Lower lobe of right lung (tissue), 2 donors: ENCODE data around the gene EXOC4. TPM values are rescaled to one million over a fixed set of nuclear protein-coding genes. Genes with fewer than 3 reads are reported as not detected.

Experiments
- ATAC-seq, 2 donors: fragments of 200-7000 bp; cut with Tn5 transposase; one replicate each; pipeline ENCODE4 v1.9.1; 2020 to 2022; ENCODE audit warnings: mild to moderate bottlenecking in 2 of 2, moderate library complexity in 2 of 2
- DNase-seq: peaks from one replicate; pipeline ENCODE4 v3.0.0-alpha.2; 2020
- H3K27ac ChIP-seq: fragments of 200-600 bp; one replicate; pipeline ENCODE4 v1.8.0; 2022
- H3K27me3 ChIP-seq: fragments of 200-600 bp; one replicate; pipeline ENCODE4 v1.8.0; 2022; ENCODE audit warnings: low read depth
- H3K36me3 ChIP-seq: fragments of 200-600 bp; one replicate; pipeline ENCODE4 v1.8.0; 2022; ENCODE audit warnings: mild to moderate bottlenecking
- H3K4me1 ChIP-seq: fragments of 200-600 bp; one replicate; pipeline ENCODE4 v1.8.0; 2022
- H3K4me3 ChIP-seq: fragments of 200-600 bp; one replicate; pipeline ENCODE4 v1.8.0; 2022; ENCODE audit warnings: mild to moderate bottlenecking
- H3K9me3 ChIP-seq: fragments of 200-600 bp; one replicate; pipeline ENCODE4 v1.8.0; 2022
- CTCF ChIP-seq: fragments of 200-600 bp; IDR thresholded peaks from one replicate; pipeline ENCODE4 v1.8.0; 2022; ENCODE audit warnings: antibody characterized with exemption, mild to moderate bottlenecking
- intact Hi-C: fragments of 100-400 bp; cut with DNase I; formaldehyde crosslinking; loops from one replicate; pipeline ENCODE4 v1.11.0; 2022
- total RNA-seq: library from RNA; stranded (reverse); fragmentation: NEBNext Ultra II Directional; extraction: Animal tissue kit (Norgen Biotek cat#: 25700); gene quantifications from one replicate; pipeline ENCODE4 v1.2.1, GENCODE V29; 2021
- donor health status: DM: no; HTN: yes; CAD: no; lungs with severe emphysema.

The EXOC4 gene
- total RNA-seq, 1 donor from 2014 or later, result 80.2 TPM

GRCh38 chr7:134048166-134048565, 795.3 kb downstream of the EXOC4 start:
- Histone ChIP-seq H3K9me3 (no peaks in the 10 kb centered on the region), H3K27me3 (no peaks in the 10 kb centered on the region), H3K4me3 (no peak overlapping the region), H3K4me1 (no peaks in the 10 kb centered on the region), H3K27ac (no peak overlapping the region), H3K36me3 (no peaks in the 10 kb centered on the region)
- ATAC-seq (no peak), DNase-seq (no peak)
- intact Hi-C loops, result no loop called here
- no peak for TF ChIP-seq CTCF

DNA sequence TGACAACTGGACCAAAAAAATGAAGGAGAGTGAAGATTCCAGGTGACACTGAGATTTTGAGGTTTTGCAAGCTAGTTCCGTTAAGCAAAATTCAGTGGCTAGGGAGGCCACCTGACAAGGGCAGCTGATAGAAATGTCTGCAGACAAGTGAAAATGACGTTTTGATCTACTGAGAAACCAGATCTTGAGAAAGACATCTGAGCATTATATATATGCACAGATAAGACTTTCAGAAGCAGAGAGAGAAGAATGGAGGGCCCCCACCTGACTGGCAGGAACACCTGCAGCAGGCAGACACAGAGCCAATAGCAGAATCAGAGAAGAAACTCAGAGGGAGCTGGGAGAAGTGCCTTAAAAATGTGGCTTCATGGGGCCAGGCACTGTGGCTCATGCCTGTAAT, 798.1 kb downstream of the EXOC4 start:
- Histone ChIP-seq H3K36me3 (no peaks in the 10 kb centered on the region), H3K9me3 (no peaks in the 10 kb centered on the region), H3K4me3 (no peak overlapping the region), H3K4me1 (no peaks in the 10 kb centered on the region), H3K27ac (no peak overlapping the region), H3K27me3 (no peaks in the 10 kb centered on the region)
- intact Hi-C loops, result no loop called here
- DNase-seq, result no peak
- TF ChIP-seq CTCF, result no peak
- no peak for ATAC-seq

DNA sequence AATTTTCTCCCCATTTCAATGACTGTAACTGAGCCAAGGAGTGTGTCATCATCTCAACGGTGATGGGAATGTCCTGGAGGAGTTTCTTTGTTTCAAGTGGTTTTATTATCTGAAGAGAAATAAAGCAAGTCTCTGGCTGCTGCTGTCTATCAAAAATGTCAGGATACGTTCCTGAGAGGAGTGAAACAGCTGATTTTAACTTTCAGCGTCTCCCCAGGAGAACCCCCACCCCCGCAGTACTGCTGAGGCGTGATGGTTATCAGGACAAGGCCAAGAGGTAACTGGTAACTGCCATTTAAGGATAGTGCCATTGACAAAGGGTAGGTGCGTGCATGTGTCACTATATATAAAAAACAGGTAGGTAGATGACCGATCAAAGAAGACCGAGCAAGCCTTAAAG, 803.9 kb downstream of the EXOC4 start:
- H3K36me3 ChIP-seq, result no peaks in the 10 kb centered on the region
- H3K27me3 ChIP-seq, result no peaks in the 10 kb centered on the region
- no peak for DNase-seq
- H3K9me3 ChIP-seq, result no peaks in the 10 kb centered on the region
- no peaks in the 10 kb centered on the region for H3K4me1 ChIP-seq
- no peak for ATAC-seq
- intact Hi-C loops, result no loop called here
- no peak overlapping the region for H3K4me3 ChIP-seq
- TF ChIP-seq CTCF, result no peak
- H3K27ac ChIP-seq, result no peak overlapping the region

GRCh38 chr7:134058521-134058920, 805.6 kb downstream of the EXOC4 start:
- Histone ChIP-seq H3K27me3 (no peaks in the 10 kb centered on the region), H3K4me3 (no peak overlapping the region), H3K27ac (no peak overlapping the region), H3K9me3 (no peaks in the 10 kb centered on the region), H3K36me3 (peaks cover 11% of the 10 kb centered on the region), H3K4me1 (no peaks in the 10 kb centered on the region)
- ATAC-seq (no peak), DNase-seq (no peak)
- TF ChIP-seq CTCF, result no peak
- intact Hi-C loops, result no loop called here

- Histone ChIP-seq H3K4me3 (no peak overlapping the region), H3K4me1 (no peaks in the 10 kb centered on the region), H3K27me3 (no peaks in the 10 kb centered on the region), H3K27ac (no peak overlapping the region), H3K36me3 (peaks cover 11% of the 10 kb centered on the region), H3K9me3 (no peaks in the 10 kb centered on the region)
- no peak for ATAC-seq
- intact Hi-C loops, result no loop called here
- DNase-seq, result no peak
- no peak for TF ChIP-seq CTCF
Observed at GRCh38 chr7:134058980-134059379, 806.1 kb downstream of the EXOC4 start.

DNA sequence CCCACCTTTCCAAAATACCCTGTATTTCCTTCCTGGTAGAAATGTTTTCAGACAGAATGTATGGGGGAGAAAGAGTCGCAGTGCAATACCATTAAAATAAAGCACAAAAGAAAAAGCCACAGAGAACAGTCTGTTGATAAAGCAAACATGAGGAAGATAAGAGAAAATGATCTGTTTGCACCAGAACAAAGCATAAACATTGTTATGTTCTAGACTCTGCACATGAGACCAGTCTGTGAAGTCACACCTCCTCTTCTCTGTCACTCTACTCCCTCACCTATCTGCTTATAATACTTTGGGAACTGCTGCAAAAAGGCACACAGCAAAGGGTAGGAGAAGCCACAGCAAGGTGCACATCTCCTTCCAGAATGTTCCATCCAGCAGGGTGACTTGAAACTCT, 807.0 kb downstream of the EXOC4 start:
- Histone ChIP-seq H3K27ac (no peak overlapping the region), H3K36me3 (peaks cover 11% of the 10 kb centered on the region), H3K4me1 (no peaks in the 10 kb centered on the region), H3K9me3 (no peaks in the 10 kb centered on the region), H3K27me3 (no peaks in the 10 kb centered on the region), H3K4me3 (no peak overlapping the region)
- ATAC-seq (no peak), DNase-seq (no peak)
- intact Hi-C loops, result no loop called here
- no peak for TF ChIP-seq CTCF
